HepG2 (cell line): ENCODE measurements around the gene ATP8B1. TPM values are rescaled to one million over a fixed set of nuclear protein-coding genes. Genes with fewer than 3 reads are reported as not detected.
A peak's percentile ranks its signal among the peaks of the same experiment; 100 is the strongest.

ENCODE experiments used
- ARID2 ChIP-seq: sonication (generic); formaldehyde crosslinking; IDR thresholded peaks from 2 replicates; pipeline ENCODE4 v1.8.1; 2022; ENCODE audit warnings: mild to moderate bottlenecking, missing genetic modification reagents, borderline replicate concordance
- ASH2L ChIP-seq: fragments of 300-600, 200-600 bp; sonication (generic); IDR thresholded peaks from 2 replicates; pipeline ENCODE4 v1.7.0; 2017; ENCODE audit warnings: low read depth, mild to moderate bottlenecking, moderate library complexity, mixed read lengths, low read length; ENCODE audit not compliant: insufficient read length
- CTCF ChIP-seq: sonication (generic); formaldehyde crosslinking; IDR thresholded peaks from 2 replicates; pipeline ENCODE4 v1.5.0; 2020; ENCODE audit warnings: mild to moderate bottlenecking, missing genetic modification reagents, moderate library complexity
- EEA1 ChIP-seq: sonication (generic); formaldehyde crosslinking; IDR thresholded peaks from 2 replicates; pipeline ENCODE4 v1.5.1; 2020; ENCODE audit warnings: mild to moderate bottlenecking, missing genetic modification reagents, borderline replicate concordance
- ERF ChIP-seq: IDR thresholded peaks from 2 replicates; pipeline ENCODE4 v1.6.1; 2018; ENCODE audit warnings: missing biosample characterization, missing genetic modification reagents
- KLF12 ChIP-seq: sonication (generic); formaldehyde crosslinking; IDR thresholded peaks from 2 replicates; pipeline ENCODE4 v1.4.0; 2020; ENCODE audit warnings: missing genetic modification reagents, borderline replicate concordance
- MEF2D ChIP-seq: sonication (generic); formaldehyde crosslinking; IDR thresholded peaks from 2 replicates; pipeline ENCODE4 v1.5.1; 2020; ENCODE audit warnings: mild to moderate bottlenecking, missing genetic modification reagents
- MNT ChIP-seq: fragments of 450-650 bp; IDR thresholded peaks from 2 replicates; pipeline ENCODE4 v1.6.1; 2016
- RARG ChIP-seq: sonication (generic); formaldehyde crosslinking; IDR thresholded peaks from 2 replicates; pipeline ENCODE4 v1.4.0; 2020; ENCODE audit warnings: low read depth, mild to moderate bottlenecking, missing genetic modification reagents
- SATB2 ChIP-seq: sonication (generic); formaldehyde crosslinking; IDR thresholded peaks from 2 replicates; pipeline ENCODE4 v1.5.0; 2020; ENCODE audit warnings: missing genetic modification reagents
- SMC3 ChIP-seq: IDR thresholded peaks from 2 replicates; pipeline ENCODE4 v1.6.1; 2011; ENCODE audit warnings: low read length, improper control_type of control experiment
- SNAPC2 ChIP-seq: sonication (generic); formaldehyde crosslinking; IDR thresholded peaks from 2 replicates; pipeline ENCODE4 v1.8.1; 2022; ENCODE audit warnings: mild to moderate bottlenecking, missing genetic modification reagents
- TARDBP ChIP-seq: sonication (generic); formaldehyde crosslinking; IDR thresholded peaks from 2 replicates; pipeline ENCODE4 v1.8.0; 2022; ENCODE audit warnings: mild to moderate bottlenecking, missing genetic modification reagents
- TFDP1 ChIP-seq: IDR thresholded peaks from 2 replicates; pipeline ENCODE4 v1.6.1; 2016; ENCODE audit warnings: missing compliant biosample characterization, missing genetic modification reagents, borderline replicate concordance
- TOPORS ChIP-seq: sonication (generic); formaldehyde crosslinking; IDR thresholded peaks from 2 replicates; pipeline ENCODE4 v1.8.0; 2023; ENCODE audit warnings: mild to moderate bottlenecking, missing genetic modification reagents
- TSC22D2 ChIP-seq: sonication (generic); formaldehyde crosslinking; IDR thresholded peaks from 2 replicates; pipeline ENCODE4 v1.5.1; 2020; ENCODE audit warnings: missing genetic modification reagents, mild to moderate bottlenecking, borderline replicate concordance
- ZFAT ChIP-seq: sonication (generic); formaldehyde crosslinking; conservative IDR thresholded peaks from 2 replicates; pipeline ENCODE4 v1.8.1; 2023; ENCODE audit warnings: missing genetic modification reagents, inconsistent platforms
- ZNF180 ChIP-seq: sonication (generic); formaldehyde crosslinking; IDR thresholded peaks from 2 replicates; pipeline ENCODE4 v1.4.0; 2020; ENCODE audit warnings: low read depth, missing genetic modification reagents, borderline replicate concordance
- ZNF292 ChIP-seq: sonication (generic); formaldehyde crosslinking; IDR thresholded peaks from 2 replicates; pipeline ENCODE4 v1.8.1; 2022; ENCODE audit warnings: mild to moderate bottlenecking, low read depth, missing genetic modification reagents, borderline replicate concordance
- ZNF558 ChIP-seq: sonication (generic); formaldehyde crosslinking; IDR thresholded peaks from 2 replicates; pipeline ENCODE4 v1.9.0; 2022; ENCODE audit warnings: mild to moderate bottlenecking, missing genetic modification reagents, borderline replicate concordance
- ZNF569 ChIP-seq: sonication (generic); formaldehyde crosslinking; IDR thresholded peaks from 2 replicates; pipeline ENCODE4 v1.5.0; 2020; ENCODE audit warnings: mild to moderate bottlenecking, missing genetic modification reagents, moderate library complexity, borderline replicate concordance
- polyA plus RNA-seq, 8 experiments: library from polyadenylated mRNA; depleted of rRNA in 3 of 8; stranded (reverse) in 7 of 8; unstranded in 1 of 8; fragments of >200 nt; fragmentation: Illumina TruSeq in 4 of 8; extraction: Trizol in 4 of 8; gene quantifications; 2 replicates each; pipeline versions ENCODE4 v1.2.1 to v1.2.3, GENCODE V29; 2011 to 2016; ENCODE audit warnings: low read depth in 4 of 8, missing spikeins in 1 of 8, mixed read lengths in 1 of 8; ENCODE audit not compliant: insufficient read depth in 1 of 8
- total RNA-seq, 5 experiments: library from RNA; depleted of rRNA; stranded (reverse); fragments of >200 nt; fragmentation: Illumina TruSeq; extraction: Trizol; gene quantifications; 2 replicates each; pipeline ENCODE4 v1.2.3, GENCODE V29; 2016; ENCODE audit warnings: low read depth in 1 of 5
- TF ChIP-seq, protein P1 (sequence below): sonication (generic); formaldehyde crosslinking; IDR thresholded peaks from 2 replicates; pipeline ENCODE4; 2020; ENCODE audit warnings: missing genetic modification reagents, mild to moderate bottlenecking, borderline replicate concordance

Gene ATP8B1
- total and polyA plus RNA-seq, 2 of the 13 experiments (the other 11 are each of a cell fraction or from before 2014, with no cell fraction given) = 2.8 to 4.0 TPM

GRCh38 chr18:57630002-57630753, 172.9 kb downstream of the ATP8B1 start (continued):
- TF ChIP-seq ZNF558 (CRISPR knock-in tag) (no peak), SMC3 (no peak; the same call in 1 of the 2 replicates), ZFAT (CRISPR knock-in tag) (no peak), CTCF (CRISPR knock-in tag) (peak; percentile 94), TOPORS (CRISPR knock-in tag) (peak; percentile 43; the same call in 1 of the 2 replicates), EEA1 (CRISPR knock-in tag) (peak; percentile 84; the same call in 1 of the 2 replicates), TSC22D2 (CRISPR knock-in tag) (no peak), TARDBP (CRISPR knock-in tag) (peak; percentile 69; the same call in 1 of the 2 replicates), ERF (peak; percentile 87), SATB2 (CRISPR knock-in tag) (0 out of 2 replicates have a peak, but pooled peaks have one; percentile 73), MEF2D (CRISPR knock-in tag) (no peak), ASH2L (peak; percentile 60), ZNF569 (no peak), RARG (no peak), KLF12 (CRISPR knock-in tag) (no peak; the same call in 1 of the 2 replicates), SNAPC2 (no peak), MNT (peak; percentile 41), ZNF292 (no peak), ARID2 (CRISPR knock-in tag) (no peak; the same call in 1 of the 2 replicates), TFDP1 (0 out of 2 replicates have a peak, but pooled peaks have one; percentile 31), ZNF180 (no peak)
- TF ChIP-seq, protein P1, sequence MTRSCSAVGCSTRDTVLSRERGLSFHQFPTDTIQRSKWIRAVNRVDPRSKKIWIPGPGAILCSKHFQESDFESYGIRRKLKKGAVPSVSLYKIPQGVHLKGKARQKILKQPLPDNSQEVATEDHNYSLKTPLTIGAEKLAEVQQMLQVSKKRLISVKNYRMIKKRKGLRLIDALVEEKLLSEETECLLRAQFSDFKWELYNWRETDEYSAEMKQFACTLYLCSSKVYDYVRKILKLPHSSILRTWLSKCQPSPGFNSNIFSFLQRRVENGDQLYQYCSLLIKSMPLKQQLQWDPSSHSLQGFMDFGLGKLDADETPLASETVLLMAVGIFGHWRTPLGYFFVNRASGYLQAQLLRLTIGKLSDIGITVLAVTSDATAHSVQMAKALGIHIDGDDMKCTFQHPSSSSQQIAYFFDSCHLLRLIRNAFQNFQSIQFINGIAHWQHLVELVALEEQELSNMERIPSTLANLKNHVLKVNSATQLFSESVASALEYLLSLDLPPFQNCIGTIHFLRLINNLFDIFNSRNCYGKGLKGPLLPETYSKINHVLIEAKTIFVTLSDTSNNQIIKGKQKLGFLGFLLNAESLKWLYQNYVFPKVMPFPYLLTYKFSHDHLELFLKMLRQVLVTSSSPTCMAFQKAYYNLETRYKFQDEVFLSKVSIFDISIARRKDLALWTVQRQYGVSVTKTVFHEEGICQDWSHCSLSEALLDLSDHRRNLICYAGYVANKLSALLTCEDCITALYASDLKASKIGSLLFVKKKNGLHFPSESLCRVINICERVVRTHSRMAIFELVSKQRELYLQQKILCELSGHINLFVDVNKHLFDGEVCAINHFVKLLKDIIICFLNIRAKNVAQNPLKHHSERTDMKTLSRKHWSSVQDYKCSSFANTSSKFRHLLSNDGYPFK = peak; percentile 76; the same call in 1 of the 2 replicates
